K562 (cell line): ENCODE data around the gene DCLK1. TPM values are rescaled to one million over a fixed set of nuclear protein-coding genes. Genes with fewer than 3 reads are reported as not detected.

Experiments
- ATAC-seq: fragments of 200-7000 bp; cut with Tn5 transposase; 3 replicates; pipeline ENCODE4 v1.9.1; 2020; ENCODE audit warnings: moderate library complexity
- BruUV-seq: library from RNA; stranded (reverse); fragments of 400-500 nt; replicated peaks from 2 replicates; lab custom pipeline; 2021; lab: Mats Ljungman, UMichigan
- CTCF ChIA-PET: fragments of 300-600 bp; formaldehyde crosslinking; extraction: SDS; loops from one replicate; lab custom pipeline; 2021; ENCODE audit warnings: low intra/inter-chr PET ratio; lab: Yijun Ruan, JAX
- POLR2A ChIA-PET: fragments of 300-600, 350-650 bp; sonication (Branson Sonifier 250); formaldehyde crosslinking; extraction: SDS; loops from one replicate; lab custom pipeline; 2021; ENCODE audit warnings: antibody characterized with exemption, inconsistent platforms; lab: Yijun Ruan, JAX
- DNase-seq, 4 experiments: peaks; one replicate each; pipeline versions ENCODE4 v3.0.0 to v3.0.0-alpha.2; 2011 to 2018; ENCODE audit warnings: low spot score in 3 of 4, mixed read lengths in 3 of 4; ENCODE audit errors: extremely low read depth in 1 of 4
- FAIRE-seq: peaks from 2 replicates; lab custom pipeline; 2011; peaks lifted over from hg19 to GRCh38; lab: Jason Lieb, UNC
- H2AFZ ChIP-seq: 2 replicates; pipeline ENCODE4 v1.6.0; 2011; ENCODE audit warnings: low read depth, low read length, control low read depth, inconsistent platforms
- H3K27ac ChIP-seq: fragments of 200-600 bp; 3 replicates; pipeline ENCODE4 v1.8.0; 2011; ENCODE audit warnings: low read depth, mild to moderate bottlenecking, control low read depth, inconsistent platforms, low read length, moderate library complexity, mixed read lengths; ENCODE audit errors: extremely low read depth
- H3K27me3 ChIP-seq, 2 experiments: fragments of 300-600 bp in 1 of 2; 2 replicates in 1 of 2; 3 replicates in 1 of 2; pipeline versions ENCODE4 v1.6.0 to v1.8.0; 2011; ENCODE audit warnings: inconsistent platforms in 2 of 2, low read length in 2 of 2, mild to moderate bottlenecking in 1 of 2, mixed read lengths in 1 of 2, moderate library complexity in 1 of 2; ENCODE audit not compliant: control insufficient read depth in 2 of 2, insufficient read depth in 2 of 2
- H3K36me3 ChIP-seq: fragments of 300-600 bp; 3 replicates; pipeline ENCODE4 v1.8.0; 2011; ENCODE audit warnings: mild to moderate bottlenecking, low read length, inconsistent platforms; ENCODE audit not compliant: control insufficient read depth, insufficient read depth
- H3K4me1 ChIP-seq, 2 experiments: fragments of 200-600 bp in 1 of 2; replicated peaks in 1 of 2; 2 replicates in 1 of 2; 3 replicates in 1 of 2; pipeline versions ENCODE4 v1.5.1 to v1.8.0; 2011; ENCODE audit warnings: inconsistent platforms in 2 of 2, low read length in 2 of 2, mild to moderate bottlenecking in 1 of 2, mixed read lengths in 1 of 2, moderate library complexity in 1 of 2; ENCODE audit not compliant: control insufficient read depth in 2 of 2, insufficient read depth in 2 of 2
- H3K4me2 ChIP-seq: 2 replicates; pipeline ENCODE4 v1.6.1; 2011; ENCODE audit warnings: low read length, control low read depth, inconsistent platforms, mixed read lengths; ENCODE audit not compliant: insufficient read depth
- H3K4me3 ChIP-seq: fragments of 200-600 bp; sonication (generic), shearing (Covaris generic); 2 replicates; pipeline ENCODE4 v1.5.1; 2016; ENCODE audit warnings: control low read depth, inconsistent platforms
- H3K79me2 ChIP-seq: fragments of 200-600 bp; 3 replicates; pipeline ENCODE4 v1.8.0; 2011; ENCODE audit warnings: low read length, inconsistent platforms; ENCODE audit not compliant: control insufficient read depth, insufficient read depth
- H3K9ac ChIP-seq, 2 experiments: 2 replicates each; pipeline versions ENCODE4 v1.6.0 to v1.6.1; 2011; ENCODE audit warnings: low read depth in 2 of 2, low read length in 2 of 2, control low read depth in 1 of 2, inconsistent platforms in 1 of 2, mild to moderate bottlenecking in 1 of 2, mixed read lengths in 1 of 2; ENCODE audit not compliant: insufficient read depth in 1 of 2
- H3K9me1 ChIP-seq: one replicate; pipeline ENCODE4 v1.6.0; 2011; ENCODE audit warnings: inconsistent platforms, mild to moderate bottlenecking, low read length, moderate library complexity; ENCODE audit not compliant: control insufficient read depth, insufficient read depth
- H3K9me3 ChIP-seq: replicated peaks from 2 replicates; pipeline ENCODE4 v1.5.1; 2011; ENCODE audit warnings: low read depth, low read length, inconsistent platforms; ENCODE audit not compliant: control insufficient read depth, insufficient read depth
- H4K20me1 ChIP-seq: replicated peaks from 2 replicates; pipeline ENCODE4 v1.6.1; 2011; ENCODE audit warnings: low read length, inconsistent platforms, mixed read lengths; ENCODE audit not compliant: control insufficient read depth, insufficient read depth
- ETV1 ChIP-seq: fragments of 450-650 bp; conservative IDR thresholded peaks from 2 replicates; pipeline ENCODE4 v1.6.1; 2016; ENCODE audit warnings: missing genetic modification characterization, control low read depth, low read depth, missing compliant biosample characterization
- FOXJ2 ChIP-seq: fragments of 200-800 bp; sonication (Bioruptor generic); IDR thresholded peaks from 2 replicates; pipeline ENCODE4 v1.6.1; 2016; ENCODE audit warnings: missing genetic modification characterization, missing compliant biosample characterization
- FUS ChIP-seq: fragments of 200-400 bp; formaldehyde crosslinking; optimal IDR thresholded peaks from 2 replicates; pipeline ENCODE3; 2017; ENCODE audit warnings: low read depth, low read length
- PHB ChIP-seq: fragments of 250-450 bp; sonication (Bioruptor Pico); IDR thresholded peaks from 2 replicates; pipeline ENCODE4 v1.5.0; 2021
- POLR3G ChIP-seq: IDR thresholded peaks from 2 replicates; pipeline ENCODE4 v1.6.1; 2011; ENCODE audit not compliant: insufficient read length, insufficient replicate concordance; ENCODE audit errors: extremely low read depth
- SREBF1 ChIP-seq: fragments of 150-350 bp; IDR thresholded peaks from 2 replicates; pipeline ENCODE4 v1.6.1; 2014; ENCODE audit warnings: antibody characterized with exemption, low read depth, low read length, borderline replicate concordance
- ZNF121 ChIP-seq: sonication (generic); formaldehyde crosslinking; conservative IDR thresholded peaks from 2 replicates; pipeline ENCODE4 v1.8.0; 2022; ENCODE audit warnings: missing genetic modification reagents
- ZNF146 ChIP-seq: IDR thresholded peaks from one replicate; pipeline ENCODE4 v1.6.1; 2018; ENCODE audit warnings: missing compliant biosample characterization; ENCODE audit not compliant: unreplicated experiment
- ZNF780A ChIP-seq: fragments of 250-450 bp; sonication (Bioruptor Pico); IDR thresholded peaks from 2 replicates; pipeline ENCODE4 v1.5.0; 2021; ENCODE audit warnings: mild to moderate bottlenecking
- ZSCAN32 ChIP-seq: fragments of 450-650 bp; formaldehyde crosslinking; IDR thresholded peaks from 2 replicates; pipeline ENCODE4 v1.4.0; 2020; ENCODE audit warnings: mild to moderate bottlenecking, moderate library complexity
- WGBS: fragments of 100-300 bp; shearing (Covaris generic); methylation state at CpG from one replicate; pipeline ENCODE4 v1.1.6; 2016; ENCODE audit warnings: low coverage, mixed read lengths; ENCODE audit not compliant: insufficient coverage; ENCODE audit errors: missing lambda C conversion rate; 5-methylcytosine and 5-hydroxymethylcytosine counted together
- in situ Hi-C: fragments of 300-500 bp; cut with MboI; formaldehyde crosslinking; loops from 4 replicates; pipeline ENCODE4 v1.15.0; 2018; ENCODE audit warnings: inconsistent platforms, mixed read lengths
- intact Hi-C: fragments of 100-400 bp; cut with micrococcal nuclease; formaldehyde crosslinking; loops from 2 replicates; pipeline ENCODE4 v1.14.2; 2022
- polyA plus RNA-seq, 8 experiments: library from polyadenylated mRNA; depleted of rRNA in 4 of 8; stranded (reverse) in 5 of 8; unstranded in 3 of 8; fragments of >200 nt; fragmentation: Nextera tagmentation in 2 of 8; fragmentation: Illumina TruSeq in 1 of 8; extraction: Ambion mirVana in 2 of 8; extraction: Trizol in 1 of 8; gene quantifications; 2 replicates each; pipeline versions ENCODE4 v1.2.1 to v1.2.3, GENCODE V29; 2011 to 2014; ENCODE audit warnings: inconsistent platforms in 1 of 8, missing spikeins in 1 of 8
- total RNA-seq, 7 experiments: library from RNA; depleted of rRNA in 6 of 7; stranded (reverse); fragments of >200 nt in 6 of 7; fragmentation: Illumina TruSeq in 2 of 7; extraction: Trizol in 2 of 7; gene quantifications; 2 replicates each; pipeline versions ENCODE4 v1.2.1 to v1.2.3, GENCODE V29; 2011 to 2021; ENCODE audit warnings: low replicate concordance in 1 of 7
- TF ChIP-seq, protein P1 (sequence below): fragments of 450-650 bp; formaldehyde crosslinking; IDR thresholded peaks from 2 replicates; pipeline ENCODE4 v1.4.0; 2020; ENCODE audit warnings: mild to moderate bottlenecking, mixed read lengths
- TF ChIP-seq, protein P2 (sequence below): fragments of 250-450 bp; sonication (Bioruptor Pico); IDR thresholded peaks from 2 replicates; pipeline ENCODE4 v1.4.0; 2020
- TF ChIP-seq, protein P3 (sequence below): sonication (generic); formaldehyde crosslinking; IDR thresholded peaks from 2 replicates; pipeline ENCODE4 v1.8.1; 2023; ENCODE audit warnings: mild to moderate bottlenecking, missing genetic modification reagents
- TF ChIP-seq, protein P4 (sequence below), 2 experiments: fragments of 250-450 bp in 1 of 2; fragments of 450-650 bp in 1 of 2; sonication (Bioruptor Pico) in 1 of 2; IDR thresholded peaks; 2 replicates each; pipeline versions ENCODE4 v1.6.1 to v1.8.0; 2016 to 2021; ENCODE audit warnings: mild to moderate bottlenecking in 2 of 2, moderate library complexity in 2 of 2, missing compliant biosample characterization in 1 of 2, missing genetic modification characterization in 1 of 2

DCLK1 gene
- total and polyA plus RNA-seq, 9 of the 15 experiments (the other 6 are each of a cell fraction or from before 2014, with no cell fraction given) = 0.07 TPM; not detected in 8

DNA sequence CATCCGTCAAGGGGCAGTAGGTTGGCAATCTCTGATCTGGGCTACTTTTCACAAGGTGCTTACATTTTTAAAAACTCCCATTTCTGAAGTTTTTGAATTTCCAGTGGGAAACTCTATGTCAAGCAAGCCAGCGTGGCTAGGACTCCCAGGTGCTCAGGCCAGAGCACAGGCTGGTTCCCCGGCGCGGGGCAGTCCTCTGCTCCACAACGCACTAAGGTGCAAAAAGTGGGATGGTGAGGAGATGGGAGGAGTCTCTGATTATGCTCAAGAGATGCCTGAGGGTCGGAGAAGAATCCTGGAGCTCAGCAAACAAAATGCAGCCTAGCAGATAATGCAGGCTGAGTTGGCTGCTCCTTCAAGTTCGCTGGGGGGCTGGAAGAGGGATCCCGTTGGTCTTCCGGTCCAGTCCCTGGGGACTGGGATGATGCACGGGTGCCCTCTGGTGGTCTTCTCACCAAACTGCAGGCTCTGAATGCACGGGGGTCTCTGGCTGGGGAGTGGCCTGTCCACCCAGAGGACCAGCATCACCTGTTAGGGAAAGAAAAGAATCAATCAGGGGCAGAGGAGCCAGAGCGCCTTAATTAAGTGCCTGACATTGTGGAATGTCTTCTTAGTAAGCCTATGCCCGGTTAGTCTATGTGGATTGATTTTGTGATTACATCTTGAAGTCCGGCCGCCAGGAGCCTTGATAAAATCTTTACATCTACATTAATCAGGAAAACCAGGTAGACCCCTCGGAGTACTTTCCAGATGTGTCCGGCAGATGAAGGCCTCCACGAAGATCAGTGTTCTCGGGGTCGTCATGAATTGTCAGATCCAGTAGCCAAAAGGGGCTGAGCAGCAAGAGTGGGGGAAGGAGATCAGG lies 410.3 kb downstream of the DCLK1 start:
- Histone ChIP-seq H3K9ac (no peak overlapping the region), H4K20me1 (no peaks in the 10 kb centered on the region), H3K4me2 (no peak overlapping the region), H3K27ac (no peak overlapping the region), H3K9me3 (no peaks in the 10 kb centered on the region), H3K79me2 (no peaks in the 10 kb centered on the region), H2AFZ (no peak overlapping the region), H3K4me1 (no peaks in the 10 kb centered on the region), H3K9me1 (no peaks in the 10 kb centered on the region), H3K27me3 (no peaks in the 10 kb centered on the region), H3K4me3 (no peak overlapping the region), H3K36me3 (no peaks in the 10 kb centered on the region)
- CTCF ChIA-PET = interaction anchor here (0.6 kb wide), 1 partner anchor 27 kb away, joined by 3 read pairs; no protein-coding TSS in a partner anchor
- WGBS = 10% methylated on average over 20 of the region's 21 CpGs
- ATAC-seq (peak; percentile 85), DNase-seq (peak; percentile 48 to 76 (median 68)), FAIRE-seq (peak; percentile 37)
- in situ Hi-C loops (no loop called here), intact Hi-C loops (loop anchor here (2.0 to 5.0 kb wide), 2 partner anchors 559 to 1790 kb away; no protein-coding TSS in a partner anchor)
- BruUV-seq = no TSS peak
- POLR2A ChIA-PET = no interaction called here
- TF ChIP-seq ZNF146 (CRISPR knock-in tag) (no peak), POLR3G (no peak), ZSCAN32 (CRISPR knock-in tag) (no peak), PHB (CRISPR knock-in tag) (no peak), FOXJ2 (tag) (no peak), SREBF1 (no peak), FUS (no peak), ZNF780A (CRISPR knock-in tag) (no peak), ETV1 (tag) (0 out of 2 replicates have a peak, but pooled peaks have one; percentile 15), ZNF121 (no peak)
- TF ChIP-seq, protein P1, sequence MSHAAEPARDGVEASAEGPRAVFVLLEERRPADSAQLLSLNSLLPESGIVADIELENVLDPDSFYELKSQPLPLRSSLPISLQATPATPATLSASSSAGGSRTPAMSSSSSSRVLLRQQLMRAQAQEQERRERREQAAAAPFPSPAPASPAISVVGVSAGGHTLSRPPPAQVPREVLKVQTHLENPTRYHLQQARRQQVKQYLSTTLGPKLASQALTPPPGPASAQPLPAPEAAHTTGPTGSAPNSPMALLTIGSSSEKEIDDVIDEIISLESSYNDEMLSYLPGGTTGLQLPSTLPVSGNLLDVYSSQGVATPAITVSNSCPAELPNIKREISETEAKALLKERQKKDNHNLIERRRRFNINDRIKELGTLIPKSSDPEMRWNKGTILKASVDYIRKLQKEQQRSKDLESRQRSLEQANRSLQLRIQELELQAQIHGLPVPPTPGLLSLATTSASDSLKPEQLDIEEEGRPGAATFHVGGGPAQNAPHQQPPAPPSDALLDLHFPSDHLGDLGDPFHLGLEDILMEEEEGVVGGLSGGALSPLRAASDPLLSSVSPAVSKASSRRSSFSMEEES (CRISPR knock-in tag) = no peak
- TF ChIP-seq, protein P2, sequence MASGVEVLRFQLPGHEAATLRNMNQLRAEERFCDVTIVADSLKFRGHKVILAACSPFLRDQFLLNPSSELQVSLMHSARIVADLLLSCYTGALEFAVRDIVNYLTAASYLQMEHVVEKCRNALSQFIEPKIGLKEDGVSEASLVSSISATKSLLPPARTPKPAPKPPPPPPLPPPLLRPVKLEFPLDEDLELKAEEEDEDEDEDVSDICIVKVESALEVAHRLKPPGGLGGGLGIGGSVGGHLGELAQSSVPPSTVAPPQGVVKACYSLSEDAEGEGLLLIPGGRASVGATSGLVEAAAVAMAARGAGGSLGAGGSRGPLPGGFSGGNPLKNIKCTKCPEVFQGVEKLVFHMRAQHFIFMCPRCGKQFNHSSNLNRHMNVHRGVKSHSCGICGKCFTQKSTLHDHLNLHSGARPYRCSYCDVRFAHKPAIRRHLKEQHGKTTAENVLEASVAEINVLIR (CRISPR knock-in tag) = no peak
- TF ChIP-seq, protein P3, sequence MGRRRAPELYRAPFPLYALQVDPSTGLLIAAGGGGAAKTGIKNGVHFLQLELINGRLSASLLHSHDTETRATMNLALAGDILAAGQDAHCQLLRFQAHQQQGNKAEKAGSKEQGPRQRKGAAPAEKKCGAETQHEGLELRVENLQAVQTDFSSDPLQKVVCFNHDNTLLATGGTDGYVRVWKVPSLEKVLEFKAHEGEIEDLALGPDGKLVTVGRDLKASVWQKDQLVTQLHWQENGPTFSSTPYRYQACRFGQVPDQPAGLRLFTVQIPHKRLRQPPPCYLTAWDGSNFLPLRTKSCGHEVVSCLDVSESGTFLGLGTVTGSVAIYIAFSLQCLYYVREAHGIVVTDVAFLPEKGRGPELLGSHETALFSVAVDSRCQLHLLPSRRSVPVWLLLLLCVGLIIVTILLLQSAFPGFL (CRISPR knock-in tag) = no peak
- TF ChIP-seq, protein P4, sequence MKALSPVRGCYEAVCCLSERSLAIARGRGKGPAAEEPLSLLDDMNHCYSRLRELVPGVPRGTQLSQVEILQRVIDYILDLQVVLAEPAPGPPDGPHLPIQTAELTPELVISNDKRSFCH (CRISPR knock-in tag; IDR thresholded peaks at IDR 0.05) = no peak
- TF ChIP-seq, protein P4 (tag; IDR thresholded peaks at IDR 0.05) = no peak
